Upper lobe of left lung (tissue), 6 donors: ENCODE measurements around the gene KCNJ13. TPM values are rescaled to one million over a fixed set of nuclear protein-coding genes. Genes with fewer than 3 reads are reported as not detected.

ENCODE experiments used
- ATAC-seq, 2 donors: fragments of 200-7000 bp; cut with Tn5 transposase; one replicate each; pipeline ENCODE4 v1.9.1; 2022; ENCODE audit warnings: mild to moderate bottlenecking in 2 of 2, moderate library complexity in 2 of 2; ENCODE audit not compliant: low FRiP score in 2 of 2
- DNase-seq, 2 donors: peaks; one replicate each; pipeline ENCODE4 v3.0.0-alpha.2; 2019 to 2020
- H3K27ac ChIP-seq, 4 donors: fragments of 200-600 bp; sonication (generic); one replicate each; pipeline ENCODE4 v1.5.1; 2016 to 2019
- H3K27me3 ChIP-seq, 4 donors: fragments of 200-600 bp; sonication (generic); one replicate each; pipeline ENCODE4 v1.5.1; 2017 to 2019
- H3K36me3 ChIP-seq, 4 donors: fragments of 200-600 bp; sonication (generic); one replicate each; pipeline ENCODE4 v1.5.1; 2016 to 2019
- H3K4me1 ChIP-seq, 4 donors: fragments of 200-600 bp; sonication (generic); one replicate each; pipeline ENCODE4 v1.5.1; 2018 to 2019
- H3K4me3 ChIP-seq, 4 donors: fragments of 200-600 bp; sonication (generic); one replicate each; pipeline ENCODE4 v1.5.1; 2017 to 2019; ENCODE audit warnings: mild to moderate bottlenecking in 2 of 4, moderate library complexity in 1 of 4
- H3K9me3 ChIP-seq, 4 donors: fragments of 200-600 bp; sonication (generic); one replicate each; pipeline ENCODE4 v1.5.1; 2018 to 2019
- EP300 ChIP-seq, 4 donors: sonication (generic); formaldehyde crosslinking; IDR thresholded peaks; one replicate each; pipeline ENCODE4 v1.5.1; 2017; ENCODE audit warnings: antibody characterized with exemption in 4 of 4, control low read depth in 2 of 4
- POLR2A ChIP-seq, 4 donors: fragments of 450-650 bp; IDR thresholded peaks; one replicate each; pipeline ENCODE4 v1.5.1; 2016 to 2017; ENCODE audit warnings: antibody characterized with exemption in 4 of 4, mild to moderate bottlenecking in 2 of 4
- POLR2AphosphoS5 ChIP-seq, 2 donors: sonication (generic); formaldehyde crosslinking; IDR thresholded peaks; one replicate each; pipeline ENCODE4 v1.5.1; 2017; ENCODE audit warnings: antibody characterized with exemption in 2 of 2
- WGBS, 2 donors: methylation state at CpG; one replicate each; pipeline ENCODE4 v1.1.5; 2017 to 2018; 5-methylcytosine and 5-hydroxymethylcytosine counted together
- total RNA-seq, 6 donors: library from RNA; depleted of rRNA in 4 of 6; stranded (reverse); fragments of >200 nt in 4 of 6; gene quantifications; one replicate each; pipeline versions ENCODE4 v1.1.0 to v1.2.1, GENCODE V29; 2016 to 2021
- TF ChIP-seq, protein P1 (sequence below), 6 experiments: fragments of 450-650 bp in 4 of 6; fragments of 200-600 bp in 2 of 6; sonication (generic) in 2 of 6; IDR thresholded peaks; one replicate each; pipeline ENCODE4 v1.5.1; 2016 to 2019; ENCODE audit warnings: antibody characterized with exemption in 6 of 6
- donor health status: DM: no; HTN: no; CAD: no; lungs with moderate emphysema.
- donor health status: DM: no; HTN: yes; CAD: no; lungs with severe emphysema.

The KCNJ13 gene
- total RNA-seq, 6 donors from 2014 or later: not detected

DNA sequence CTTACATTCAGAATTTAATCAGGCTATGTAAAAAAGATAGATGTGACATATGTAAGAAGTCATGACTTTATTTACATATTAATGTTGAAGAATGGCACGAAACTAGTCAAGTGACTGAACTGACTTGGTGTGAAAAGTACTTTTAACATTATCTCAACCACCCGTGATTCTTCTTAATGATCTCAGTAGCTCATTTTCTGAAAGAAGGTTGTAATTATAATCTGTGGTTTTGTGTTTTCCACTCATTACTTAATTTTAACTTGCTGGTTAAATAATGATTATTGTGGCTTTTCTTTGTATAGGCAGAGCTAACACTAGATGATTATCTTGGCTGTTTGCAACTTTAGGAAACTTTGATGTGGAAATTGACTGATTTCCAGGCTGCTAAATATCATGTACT is 18.5 kb downstream of the KCNJ13 start:
- Histone ChIP-seq H3K27me3 (no peaks in the 10 kb centered on the region), H3K4me3 (no peak overlapping the region), H3K4me1 (no peaks in the 10 kb centered on the region), H3K27ac (no peak overlapping the region), H3K36me3 (peaks cover 0 to 59% (median 22%) of the 10 kb centered on the region in 4 donors), H3K9me3 (no peaks in the 10 kb centered on the region)
- ATAC-seq: no peak
- DNase-seq: no peak
- WGBS, 2 donors: 74 to 77% methylated on average over 2 of the region's 2 CpGs
- TF ChIP-seq EP300 (IDR thresholded peaks at IDR 0.05) (no peak), POLR2A (IDR thresholded peaks at IDR 0.05) (no peak), POLR2AphosphoS5 (IDR thresholded peaks at IDR 0.05) (no peak)
- TF ChIP-seq, protein P1, sequence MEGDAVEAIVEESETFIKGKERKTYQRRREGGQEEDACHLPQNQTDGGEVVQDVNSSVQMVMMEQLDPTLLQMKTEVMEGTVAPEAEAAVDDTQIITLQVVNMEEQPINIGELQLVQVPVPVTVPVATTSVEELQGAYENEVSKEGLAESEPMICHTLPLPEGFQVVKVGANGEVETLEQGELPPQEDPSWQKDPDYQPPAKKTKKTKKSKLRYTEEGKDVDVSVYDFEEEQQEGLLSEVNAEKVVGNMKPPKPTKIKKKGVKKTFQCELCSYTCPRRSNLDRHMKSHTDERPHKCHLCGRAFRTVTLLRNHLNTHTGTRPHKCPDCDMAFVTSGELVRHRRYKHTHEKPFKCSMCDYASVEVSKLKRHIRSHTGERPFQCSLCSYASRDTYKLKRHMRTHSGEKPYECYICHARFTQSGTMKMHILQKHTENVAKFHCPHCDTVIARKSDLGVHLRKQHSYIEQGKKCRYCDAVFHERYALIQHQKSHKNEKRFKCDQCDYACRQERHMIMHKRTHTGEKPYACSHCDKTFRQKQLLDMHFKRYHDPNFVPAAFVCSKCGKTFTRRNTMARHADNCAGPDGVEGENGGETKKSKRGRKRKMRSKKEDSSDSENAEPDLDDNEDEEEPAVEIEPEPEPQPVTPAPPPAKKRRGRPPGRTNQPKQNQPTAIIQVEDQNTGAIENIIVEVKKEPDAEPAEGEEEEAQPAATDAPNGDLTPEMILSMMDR (IDR thresholded peaks at IDR 0.05): no peak

DNA sequence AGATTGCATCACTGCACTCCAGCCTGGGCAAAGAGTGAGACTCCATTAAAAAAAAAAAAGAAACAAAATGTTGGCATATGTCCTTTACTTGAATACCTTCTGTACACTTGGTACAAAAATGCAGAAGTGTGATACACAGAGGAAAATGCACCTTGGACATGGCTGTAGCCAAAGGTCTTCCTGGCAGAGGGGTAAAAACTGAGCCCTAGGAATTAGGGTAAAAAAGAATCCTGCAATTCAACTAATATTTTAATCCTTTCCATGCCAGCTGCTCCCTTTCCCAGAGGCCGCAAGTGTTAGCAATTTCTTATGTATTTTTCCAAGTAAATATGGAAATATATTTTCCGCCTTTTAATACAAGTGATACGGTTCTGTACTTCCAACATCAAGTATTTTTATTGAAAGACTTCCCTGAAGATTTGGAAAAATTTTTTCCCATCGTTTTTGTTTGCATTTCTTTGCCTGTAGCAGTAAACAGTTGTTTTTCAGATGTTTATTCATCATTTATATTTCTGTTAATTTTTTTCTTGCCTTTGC is 26.2 kb downstream of the KCNJ13 start:
- Histone ChIP-seq H3K4me3 (no peak overlapping the region), H3K36me3 (peaks cover 29 to 75% (median 38%) of the 10 kb centered on the region in 4 donors), H3K27me3 (no peaks in the 10 kb centered on the region), H3K4me1 (no peaks in the 10 kb centered on the region), H3K9me3 (no peaks in the 10 kb centered on the region), H3K27ac (no peak overlapping the region)
- TF ChIP-seq POLR2AphosphoS5 (IDR thresholded peaks at IDR 0.05) (no peak), EP300 (IDR thresholded peaks at IDR 0.05) (no peak), POLR2A (IDR thresholded peaks at IDR 0.05) (no peak)
- TF ChIP-seq, protein P1 (IDR thresholded peaks at IDR 0.05): no peak
- ATAC-seq (no peak), DNase-seq (no peak)
- WGBS, 2 donors: 87 to 91% methylated on average over 4 of the region's 4 CpGs

DNA sequence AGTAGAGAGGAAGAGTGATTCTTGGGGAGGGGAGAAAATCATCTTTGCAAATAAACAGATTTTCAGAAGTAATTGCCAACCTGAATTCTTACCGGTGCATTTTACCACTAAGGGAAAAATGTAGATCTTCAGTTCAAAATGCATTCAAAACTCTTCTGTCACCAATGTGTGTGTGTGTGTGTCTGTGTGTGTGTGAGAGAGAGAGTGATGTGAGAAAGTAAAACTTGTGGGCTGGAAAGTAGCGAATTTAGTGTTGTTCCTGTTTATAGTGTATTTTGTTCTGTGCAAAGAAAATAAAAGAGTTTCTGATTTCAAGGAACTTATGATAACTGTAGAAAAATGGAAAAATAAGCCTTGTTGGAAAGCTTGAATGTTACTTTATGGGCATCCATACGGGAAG is 27.0 kb downstream of the KCNJ13 start:
- H3K9me3 ChIP-seq: no peaks in the 10 kb centered on the region
- H3K36me3 ChIP-seq: peaks cover 29 to 72% (median 38%) of the 10 kb centered on the region in 4 donors
- no peaks in the 10 kb centered on the region for H3K4me1 ChIP-seq
- H3K27ac ChIP-seq: no peak overlapping the region
- TF ChIP-seq, protein P1 (IDR thresholded peaks at IDR 0.05): no peak
- no peak for TF ChIP-seq POLR2AphosphoS5 (IDR thresholded peaks at IDR 0.05)
- no peak for TF ChIP-seq EP300 (IDR thresholded peaks at IDR 0.05)
- TF ChIP-seq POLR2A (IDR thresholded peaks at IDR 0.05): no peak
- no peak for DNase-seq
- 90 to 91% methylated on average over 3 of the region's 3 CpGs for WGBS, 2 donors
- no peak for ATAC-seq
- no peaks in the 10 kb centered on the region for H3K27me3 ChIP-seq
- H3K4me3 ChIP-seq: no peak overlapping the region

DNA sequence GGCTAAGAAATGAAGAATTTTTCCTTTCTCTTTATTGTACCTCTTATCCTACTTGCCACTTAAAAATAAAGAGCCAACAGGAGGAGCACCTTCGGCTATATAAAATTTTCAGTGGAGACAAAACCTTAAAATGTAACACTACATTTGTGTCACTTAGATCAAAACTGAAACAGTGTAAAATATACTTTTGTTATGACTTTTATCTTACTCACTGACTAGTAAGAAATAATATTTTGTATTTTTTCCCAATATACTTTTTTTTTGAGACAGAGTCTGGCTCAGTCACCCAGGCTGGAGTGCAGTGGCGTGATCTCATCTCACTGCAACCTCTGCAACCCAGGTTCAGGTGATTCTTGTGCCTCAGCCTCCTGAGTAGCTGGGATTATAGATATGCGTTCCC is 28.3 kb downstream of the KCNJ13 start:
- Histone ChIP-seq H3K36me3 (peaks cover 29 to 65% (median 37%) of the 10 kb centered on the region in 4 donors), H3K4me1 (no peaks in the 10 kb centered on the region), H3K27ac (no peak overlapping the region), H3K4me3 (no peak overlapping the region), H3K9me3 (no peaks in the 10 kb centered on the region), H3K27me3 (no peaks in the 10 kb centered on the region)
- TF ChIP-seq POLR2A (IDR thresholded peaks at IDR 0.05): no peak
- no peak for TF ChIP-seq POLR2AphosphoS5 (IDR thresholded peaks at IDR 0.05)
- TF ChIP-seq, protein P1 (IDR thresholded peaks at IDR 0.05): no peak
- TF ChIP-seq EP300 (IDR thresholded peaks at IDR 0.05): no peak
- WGBS, 2 donors: 88 to 96% methylated on average over 3 of the region's 3 CpGs
- no peak for DNase-seq
- ATAC-seq: no peak

DNA sequence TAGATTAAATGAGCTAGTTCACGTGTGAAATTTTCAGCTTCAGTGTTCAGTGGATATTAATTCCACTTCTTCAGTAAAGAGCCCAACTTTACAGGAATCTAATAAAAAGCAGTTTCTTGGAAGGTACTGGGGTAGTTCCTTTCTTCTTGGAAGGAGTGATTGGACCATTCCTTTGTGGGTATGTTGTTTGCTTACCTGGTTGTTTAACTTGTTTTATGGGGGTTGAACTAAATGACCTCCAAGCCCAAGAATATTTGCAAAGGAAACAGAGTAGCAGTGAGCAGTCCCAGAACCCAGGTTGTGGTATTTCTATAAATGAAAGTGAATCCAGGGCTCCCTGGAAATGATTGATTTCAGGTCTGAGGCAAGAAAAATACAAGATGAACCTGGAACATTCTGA is 31.4 kb downstream of the KCNJ13 start:
- WGBS, 2 donors: 81 to 90% methylated on average over 1 of the region's 1 CpG
- Histone ChIP-seq H3K27ac (no peak overlapping the region), H3K4me1 (peaks cover 0 to 8% (median 0%) of the 10 kb centered on the region in 4 donors), H3K4me3 (no peak overlapping the region), H3K36me3 (peaks cover 22 to 34% (median 25%) of the 10 kb centered on the region in 4 donors), H3K27me3 (no peaks in the 10 kb centered on the region), H3K9me3 (no peaks in the 10 kb centered on the region)
- no peak for TF ChIP-seq POLR2AphosphoS5 (IDR thresholded peaks at IDR 0.05)
- TF ChIP-seq POLR2A (IDR thresholded peaks at IDR 0.05): no peak
- TF ChIP-seq, protein P1 (IDR thresholded peaks at IDR 0.05): no peak
- ATAC-seq: no peak
- DNase-seq: no peak
